GM12872 (cell line): ENCODE data around the gene ADGRV1.

Experiments used
- CTCF ChIP-seq: IDR thresholded peaks from 3 replicates; pipeline ENCODE4 v1.5.1; 2011; ENCODE audit warnings: low read depth, mild to moderate bottlenecking, low read length, moderate library complexity; ENCODE audit not compliant: insufficient read depth

The ADGRV1 gene

GRCh38 chr5:91194824-91195381, 636.3 kb downstream of the ADGRV1 start:
- no peak for TF ChIP-seq CTCF

- no peak for TF ChIP-seq CTCF
Measured at GRCh38 chr5:91200692-91201091, 642.1 kb downstream of the ADGRV1 start.

- no peak for TF ChIP-seq CTCF
Measured at GRCh38 chr5:91206103-91206502, 647.5 kb downstream of the ADGRV1 start.

GRCh38 chr5:91206734-91207133, 648.1 kb downstream of the ADGRV1 start:
- no peak for TF ChIP-seq CTCF

- no peak for TF ChIP-seq CTCF
Measured at GRCh38 chr5:91207248-91207647, 648.7 kb downstream of the ADGRV1 start.

- TF ChIP-seq CTCF: no peak
Measured at GRCh38 chr5:91211997-91212713, 653.6 kb downstream of the ADGRV1 start.

GRCh38 chr5:91212714-91213092, 654.1 kb downstream of the ADGRV1 start:
- no peak for TF ChIP-seq CTCF
